H1 (cell line): ENCODE data around the gene CFAP141. TPM values are rescaled to one million over a fixed set of nuclear protein-coding genes. Genes with fewer than 3 reads are reported as not detected.

ENCODE experiments used
- ATF3 ChIP-seq: IDR thresholded peaks from 2 replicates; pipeline ENCODE4 v1.6.1; 2011; ENCODE audit warnings: low read depth, mild to moderate bottlenecking, low read length; ENCODE audit not compliant: insufficient read depth
- CBX8 ChIP-seq: fragments of 300-800, 300-1000 bp; sonication (generic); IDR thresholded peaks from 2 replicates; pipeline ENCODE4 v1.7.1; 2016; ENCODE audit warnings: low read depth, low read length, borderline replicate concordance
- CEBPB ChIP-seq: IDR thresholded peaks from 2 replicates; pipeline ENCODE4 v1.6.1; 2012; ENCODE audit warnings: low read depth, low read length
- E2F6 ChIP-seq: IDR thresholded peaks from 2 replicates; pipeline ENCODE4 v1.6.1; 2012; ENCODE audit warnings: inconsistent platforms
- EGR1 ChIP-seq: IDR thresholded peaks from 2 replicates; pipeline ENCODE4 v1.6.1; 2011; ENCODE audit warnings: low read depth, low read length, borderline replicate concordance
- GTF2F1 ChIP-seq: IDR thresholded peaks from 2 replicates; pipeline ENCODE4 v1.6.1; 2012; ENCODE audit warnings: low read depth, low read length, improper control_type of control experiment, borderline replicate concordance
- MAX ChIP-seq: IDR thresholded peaks from 2 replicates; pipeline ENCODE4 v1.6.1; 2012; ENCODE audit warnings: inconsistent platforms
- PHF8 ChIP-seq: fragments of 200-600 bp; sonication (generic); conservative IDR thresholded peaks from 2 replicates; pipeline ENCODE4 v1.7.1; 2012; ENCODE audit warnings: low read depth, mild to moderate bottlenecking, inconsistent platforms, low read length, moderate library complexity
- SP2 ChIP-seq: IDR thresholded peaks from 2 replicates; pipeline ENCODE4 v1.6.1; 2012; ENCODE audit warnings: mild to moderate bottlenecking, low read length, inconsistent platforms
- TCF12 ChIP-seq: IDR thresholded peaks from 2 replicates; pipeline ENCODE4 v1.6.1; 2011; ENCODE audit warnings: low read depth, mild to moderate bottlenecking, low read length
- YY1 ChIP-seq: IDR thresholded peaks from 2 replicates; pipeline ENCODE4 v1.6.1; 2011; ENCODE audit warnings: low read depth, mild to moderate bottlenecking, low read length
- polyA plus RNA-seq, 7 experiments: library from polyadenylated mRNA; depleted of rRNA in 3 of 7; stranded (reverse) in 5 of 7; unstranded in 2 of 7; fragments of >200 nt in 5 of 7; fragments of 200-250 nt in 2 of 7; gene quantifications; 1 replicate in 5 of 7; 2 replicates in 1 of 7; 4 replicates in 1 of 7; pipeline versions ENCODE4 v1.2.1 to v1.2.3, GENCODE V29; 2011 to 2013; ENCODE audit warnings: missing spikeins in 2 of 7, mixed read lengths in 2 of 7
- total RNA-seq: library from RNA; stranded (reverse); fragmentation: NEBNext Ultra II Directional; extraction: Animal tissue kit (Norgen Biotek cat#: 25700); gene quantifications from 2 replicates; pipeline ENCODE4 v1.2.1, GENCODE V29; 2021

CFAP141 gene
- total and polyA plus RNA-seq, 2 of the 8 experiments (the other 6 are each of a cell fraction or from before 2014, with no cell fraction given): not detected

GRCh38 chr1:154183046-154183915, 22.9 kb downstream of the CFAP141 start (continued):
- TF ChIP-seq GTF2F1 (peak; percentile 81; the same call in 1 of the 2 replicates), ATF3 (peak; percentile 52; the same call in 1 of the 2 replicates), EGR1 (peak; percentile 68), MAX (peak; percentile 78), YY1 (no peak), CBX8 (no peak), PHF8 (peak; percentile 80), CEBPB (no peak), E2F6 (peak; percentile 96), TCF12 (no peak), SP2 (no peak)
